ENCODE results near the gene CARF. TPM values are rescaled to one million over a fixed set of nuclear protein-coding genes. Genes with fewer than 3 reads are reported as not detected.

CARF gene
- total RNA-seq, 1 experiment from 2014 or later: 4.2 TPM

GRCh38 chr2:203030991-203031390 lies 118.9 kb downstream of the CARF start:
- Histone ChIP-seq H3K18ac (ENCODE audit: insufficient read length, low read depth, low read length) (no peak overlapping the region), H2BK5ac (ENCODE audit: insufficient read length, low read length) (no peak overlapping the region), H3T11ph (ENCODE audit: low read length) (no peak overlapping the region), H3K4me1 (ENCODE audit: insufficient read depth, low read length) (no peaks in the 10 kb centered on the region), H2BK20ac (ENCODE audit: low read depth, low read length, poor library complexity, severe bottlenecking) (no peak overlapping the region), H3K27me3 (ENCODE audit: insufficient read depth, low read length) (no peaks in the 10 kb centered on the region), H3K79me2 (ENCODE audit: insufficient read depth, low read length) (no peaks in the 10 kb centered on the region), H4K8ac (replicated peaks; ENCODE audit: insufficient read length, low read depth, low read length) (no peak overlapping the region), H3K23ac (ENCODE audit: insufficient read length, low read depth, low read length) (no peak overlapping the region), H4K5ac (ENCODE audit: insufficient read length, low read depth, low read length) (no peak overlapping the region), H3K9me3 (ENCODE audit: control insufficient read depth, low read depth, low read length) (no peaks in the 10 kb centered on the region), H3K14ac (ENCODE audit: insufficient read depth, low read length) (no peak overlapping the region), H3K4me2 (ENCODE audit: insufficient read depth, insufficient read length, low read length) (no peak overlapping the region), H2AFZ (ENCODE audit: low read length) (no peak overlapping the region), H2BK120ac (ENCODE audit: low read depth, low read length, poor library complexity, severe bottlenecking) (no peak overlapping the region), H2BK12ac (ENCODE audit: insufficient read length, low read depth, low read length) (no peak overlapping the region), H3K27ac (ENCODE audit: insufficient read length, low read depth, low read length) (no peak overlapping the region), H4K20me1 (ENCODE audit: control insufficient read depth, insufficient read depth, insufficient read length) (no peaks in the 10 kb centered on the region), H3K23me2 (ENCODE audit: insufficient read length, low read depth, low read length, poor library complexity, severe bottlenecking) (no peaks in the 10 kb centered on the region), H3K4ac (ENCODE audit: low read depth, low read length) (no peak overlapping the region), H2AK5ac (ENCODE audit: insufficient read length, low read length) (no peak overlapping the region), H2BK15ac (ENCODE audit: low read depth, low read length) (no peak overlapping the region), H3K79me1 (ENCODE audit: insufficient read depth, low read depth, low read length, poor library complexity, severe bottlenecking) (no peaks in the 10 kb centered on the region), H4K91ac (ENCODE audit: insufficient read length, low read depth, low read length) (no peak overlapping the region), H3K9ac (ENCODE audit: extremely low read depth, insufficient read length, low read length) (no peak overlapping the region), H3K56ac (ENCODE audit: insufficient read length, low read depth, low read length) (no peak overlapping the region)
- no CpG with 5 or more reads among the region's 5 CpGs for whole genome bisulfite sequencing (ENCODE audit: extremely low coverage, insufficient read length, low lambda C conversion rate)
- Mint-ChIP-seq H3K36me3 (ENCODE audit: insufficient read depth in 1 of 3, low read depth in 3 of 3) (peaks cover 3 to 5% (median 3%) of the 10 kb centered on the region in 3 experiments; a peak in 4 of 7 replicates), H3K27ac (no peak overlapping the region), H3K27me3 (ENCODE audit: low read depth) (no peaks in the 10 kb centered on the region), H3K4me1 (peaks cover 0 to 3% of the 10 kb centered on the region in 2 experiments; a peak in 3 of 4 replicates), H3K9me3 (peaks cover 3% of the 10 kb centered on the region in 2 experiments; a peak in 2 of 5 replicates), H3K4me3 (no peak overlapping the region)
- no peak for DNase-seq
- no peak for TF ChIP-seq CTCF (conservative IDR thresholded peaks at IDR 0.05)
